Transverse colon (tissue), 3 donors: ENCODE data around the gene ACTRT2.

Source experiments
- EP300 ChIP-seq: sonication (generic); formaldehyde crosslinking; IDR thresholded peaks from one replicate; pipeline ENCODE4 v1.6.1; 2017; ENCODE audit warnings: antibody characterized with exemption, low read depth
- TF ChIP-seq, protein P1 (sequence below), 5 experiments: fragments of 200-600 bp in 3 of 5; fragments of 450-650 bp in 2 of 5; sonication (generic) in 3 of 5; IDR thresholded peaks; 1 replicate in 2 of 5; 2 replicates in 3 of 5; pipeline ENCODE4 v1.5.1; 2016 to 2017; ENCODE audit warnings: antibody characterized with exemption in 5 of 5, inconsistent platforms in 3 of 5, mild to moderate bottlenecking in 2 of 5, moderate library complexity in 1 of 5

DNA sequence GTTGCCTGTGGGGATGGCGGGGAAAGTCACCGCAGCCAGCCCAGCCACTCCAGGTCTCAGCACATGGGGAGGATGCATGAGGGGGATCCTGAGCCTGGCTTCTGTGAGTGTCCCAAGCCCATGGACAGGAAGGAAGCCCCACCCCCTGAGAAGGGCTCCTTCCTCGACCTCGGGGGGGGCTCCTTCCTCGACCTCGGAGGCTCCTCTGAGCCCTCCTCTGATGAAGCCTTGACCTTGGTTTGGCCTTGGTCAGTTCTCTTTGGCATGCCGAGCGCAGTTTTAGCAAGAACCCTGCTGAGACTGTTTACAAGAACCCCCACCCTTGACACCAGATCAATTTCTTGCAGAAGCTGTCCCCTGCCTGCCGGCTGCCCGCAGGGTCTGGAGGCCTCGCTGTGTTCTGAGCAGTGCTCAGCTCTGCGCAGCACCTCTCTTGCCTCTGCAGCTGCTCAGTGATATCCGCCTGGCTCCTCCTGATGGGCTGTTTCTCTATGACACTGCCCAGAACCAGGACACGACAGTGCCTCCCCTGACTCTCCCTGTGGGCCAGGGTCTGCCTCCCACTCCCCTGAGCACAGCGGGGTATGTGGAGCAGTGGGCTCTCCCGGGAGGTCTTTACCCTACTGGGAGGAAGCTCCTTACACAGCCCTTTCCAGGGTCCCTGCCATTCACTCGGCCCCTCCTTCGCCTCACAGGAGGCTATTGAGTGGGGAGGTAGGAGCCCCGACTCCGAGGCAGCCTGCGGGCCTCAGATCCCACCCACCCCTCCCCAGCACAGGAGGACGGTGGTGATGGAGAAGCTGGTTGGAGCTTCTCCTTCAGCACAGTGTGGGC, 15.4 kb downstream of the ACTRT2 start:
- TF ChIP-seq, protein P1, sequence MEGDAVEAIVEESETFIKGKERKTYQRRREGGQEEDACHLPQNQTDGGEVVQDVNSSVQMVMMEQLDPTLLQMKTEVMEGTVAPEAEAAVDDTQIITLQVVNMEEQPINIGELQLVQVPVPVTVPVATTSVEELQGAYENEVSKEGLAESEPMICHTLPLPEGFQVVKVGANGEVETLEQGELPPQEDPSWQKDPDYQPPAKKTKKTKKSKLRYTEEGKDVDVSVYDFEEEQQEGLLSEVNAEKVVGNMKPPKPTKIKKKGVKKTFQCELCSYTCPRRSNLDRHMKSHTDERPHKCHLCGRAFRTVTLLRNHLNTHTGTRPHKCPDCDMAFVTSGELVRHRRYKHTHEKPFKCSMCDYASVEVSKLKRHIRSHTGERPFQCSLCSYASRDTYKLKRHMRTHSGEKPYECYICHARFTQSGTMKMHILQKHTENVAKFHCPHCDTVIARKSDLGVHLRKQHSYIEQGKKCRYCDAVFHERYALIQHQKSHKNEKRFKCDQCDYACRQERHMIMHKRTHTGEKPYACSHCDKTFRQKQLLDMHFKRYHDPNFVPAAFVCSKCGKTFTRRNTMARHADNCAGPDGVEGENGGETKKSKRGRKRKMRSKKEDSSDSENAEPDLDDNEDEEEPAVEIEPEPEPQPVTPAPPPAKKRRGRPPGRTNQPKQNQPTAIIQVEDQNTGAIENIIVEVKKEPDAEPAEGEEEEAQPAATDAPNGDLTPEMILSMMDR (IDR thresholded peaks at IDR 0.05), result no peak
- TF ChIP-seq EP300, result no peak
